RWPE2 (cell line): ENCODE measurements around the gene SH3BP1.
A peak's percentile ranks its signal among the peaks of the same experiment; 100 is the strongest.
"Not testable (repeated sequence)": the region's sequence is repeated elsewhere in the genome, so short reads cannot be mapped to it uniquely, and the experiment has no call there.

Experiments
- ATAC-seq: fragments of 200-7000 bp; cut with Tn5 transposase; 3 replicates; pipeline ENCODE4 v1.9.1; 2021; ENCODE audit warnings: low read depth
- DNase-seq: peaks from one replicate; pipeline ENCODE4 v3.0.0-alpha.2; 2020; ENCODE audit warnings: low spot score
- H3K27ac ChIP-seq: fragments of 450-650 bp; 2 replicates; pipeline ENCODE4 v1.5.1; 2017; ENCODE audit warnings: mild to moderate bottlenecking; ENCODE audit not compliant: poor library complexity, severe bottlenecking
- H3K27me3 ChIP-seq: fragments of 250-450 bp; sonication (Bioruptor Pico); 2 replicates; pipeline ENCODE4 v1.5.1; 2021; ENCODE audit warnings: mild to moderate bottlenecking, moderate library complexity; ENCODE audit not compliant: insufficient read depth, poor library complexity, severe bottlenecking
- H3K36me3 ChIP-seq: fragments of 250-450 bp; sonication (Bioruptor Pico); 2 replicates; pipeline ENCODE4 v1.5.1; 2020; ENCODE audit warnings: low read depth, mild to moderate bottlenecking, moderate library complexity
- H3K4me1 ChIP-seq: fragments of 250-450 bp; sonication (Bioruptor Pico); 2 replicates; pipeline ENCODE4 v1.5.1; 2021; ENCODE audit warnings: mild to moderate bottlenecking, moderate library complexity; ENCODE audit not compliant: insufficient read depth, poor library complexity, severe bottlenecking
- H3K4me3 ChIP-seq: fragments of 250-450 bp; sonication (Bioruptor Pico); 2 replicates; pipeline ENCODE4 v1.5.1; 2021; ENCODE audit warnings: mild to moderate bottlenecking, moderate library complexity; ENCODE audit not compliant: severe bottlenecking
- H3K9me3 ChIP-seq: fragments of 250-450 bp; sonication (Bioruptor Pico); 2 replicates; pipeline ENCODE4 v1.5.1; 2021; ENCODE audit warnings: mild to moderate bottlenecking, moderate library complexity; ENCODE audit not compliant: severe bottlenecking
- TF ChIP-seq, protein P1 (sequence below): fragments of 450-650 bp; IDR thresholded peaks from one replicate; pipeline ENCODE4 v1.5.1; 2017; ENCODE audit warnings: mild to moderate bottlenecking, moderate library complexity; ENCODE audit not compliant: poor library complexity, severe bottlenecking

The SH3BP1 gene, protein sequence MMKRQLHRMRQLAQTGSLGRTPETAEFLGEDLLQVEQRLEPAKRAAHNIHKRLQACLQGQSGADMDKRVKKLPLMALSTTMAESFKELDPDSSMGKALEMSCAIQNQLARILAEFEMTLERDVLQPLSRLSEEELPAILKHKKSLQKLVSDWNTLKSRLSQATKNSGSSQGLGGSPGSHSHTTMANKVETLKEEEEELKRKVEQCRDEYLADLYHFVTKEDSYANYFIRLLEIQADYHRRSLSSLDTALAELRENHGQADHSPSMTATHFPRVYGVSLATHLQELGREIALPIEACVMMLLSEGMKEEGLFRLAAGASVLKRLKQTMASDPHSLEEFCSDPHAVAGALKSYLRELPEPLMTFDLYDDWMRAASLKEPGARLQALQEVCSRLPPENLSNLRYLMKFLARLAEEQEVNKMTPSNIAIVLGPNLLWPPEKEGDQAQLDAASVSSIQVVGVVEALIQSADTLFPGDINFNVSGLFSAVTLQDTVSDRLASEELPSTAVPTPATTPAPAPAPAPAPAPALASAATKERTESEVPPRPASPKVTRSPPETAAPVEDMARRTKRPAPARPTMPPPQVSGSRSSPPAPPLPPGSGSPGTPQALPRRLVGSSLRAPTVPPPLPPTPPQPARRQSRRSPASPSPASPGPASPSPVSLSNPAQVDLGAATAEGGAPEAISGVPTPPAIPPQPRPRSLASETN

DNA sequence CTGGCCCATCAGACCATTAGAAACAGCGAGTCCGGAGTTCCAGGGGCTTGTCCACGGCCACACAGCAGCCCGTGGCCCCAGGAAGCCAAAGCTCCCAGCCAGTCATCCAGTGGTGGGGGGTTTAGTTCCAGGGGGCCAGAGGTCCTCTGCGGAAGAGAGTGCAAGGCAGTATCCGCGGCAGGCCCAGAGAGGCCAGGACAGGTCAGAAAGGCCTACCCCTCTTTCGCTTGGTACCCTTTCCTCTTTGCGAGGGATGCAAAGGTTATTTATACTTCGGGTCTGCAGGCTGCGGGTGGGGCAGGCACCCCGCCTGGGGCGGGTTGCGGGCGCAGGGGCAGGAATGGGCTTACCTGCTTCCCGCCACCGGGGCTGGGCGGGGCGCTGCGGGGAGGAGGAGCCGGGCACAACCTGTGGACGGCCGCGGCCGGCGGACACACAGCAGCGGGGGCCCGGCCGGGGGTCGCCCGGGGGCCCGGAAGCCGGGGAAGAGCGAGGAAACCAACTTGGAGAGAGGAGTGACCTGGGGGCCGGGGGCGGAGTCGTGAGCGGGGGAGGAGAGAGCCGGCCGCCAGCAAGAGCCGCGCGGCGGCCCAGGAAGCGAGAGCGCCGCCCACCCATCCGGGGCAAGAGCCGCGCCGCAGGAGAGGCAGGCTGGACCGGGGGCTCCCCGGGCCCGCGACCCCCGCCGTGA, at the start of gene SH3BP1:
TSS of gene SH3BP1 (plus strand) at position 600 of the 691 bp plus-strand sequence. CDS start 119 bp downstream, outside the sequence.
- ATAC-seq (peak; percentile 38), DNase-seq (peak; percentile 68)
- no peaks in the 10 kb centered on the region for H3K27me3 ChIP-seq
- no peaks in the 10 kb centered on the region for H3K9me3 ChIP-seq
- H3K27ac ChIP-seq: peak within 1 kb of the TSS; percentile 79
- H3K4me3 ChIP-seq: peak within 1 kb of the TSS; percentile 42
- TF ChIP-seq, protein P1, sequence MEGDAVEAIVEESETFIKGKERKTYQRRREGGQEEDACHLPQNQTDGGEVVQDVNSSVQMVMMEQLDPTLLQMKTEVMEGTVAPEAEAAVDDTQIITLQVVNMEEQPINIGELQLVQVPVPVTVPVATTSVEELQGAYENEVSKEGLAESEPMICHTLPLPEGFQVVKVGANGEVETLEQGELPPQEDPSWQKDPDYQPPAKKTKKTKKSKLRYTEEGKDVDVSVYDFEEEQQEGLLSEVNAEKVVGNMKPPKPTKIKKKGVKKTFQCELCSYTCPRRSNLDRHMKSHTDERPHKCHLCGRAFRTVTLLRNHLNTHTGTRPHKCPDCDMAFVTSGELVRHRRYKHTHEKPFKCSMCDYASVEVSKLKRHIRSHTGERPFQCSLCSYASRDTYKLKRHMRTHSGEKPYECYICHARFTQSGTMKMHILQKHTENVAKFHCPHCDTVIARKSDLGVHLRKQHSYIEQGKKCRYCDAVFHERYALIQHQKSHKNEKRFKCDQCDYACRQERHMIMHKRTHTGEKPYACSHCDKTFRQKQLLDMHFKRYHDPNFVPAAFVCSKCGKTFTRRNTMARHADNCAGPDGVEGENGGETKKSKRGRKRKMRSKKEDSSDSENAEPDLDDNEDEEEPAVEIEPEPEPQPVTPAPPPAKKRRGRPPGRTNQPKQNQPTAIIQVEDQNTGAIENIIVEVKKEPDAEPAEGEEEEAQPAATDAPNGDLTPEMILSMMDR: no peak
- peaks cover 31% of the 10 kb centered on the region for H3K36me3 ChIP-seq
- H3K4me1 ChIP-seq: peaks cover 8% of the 10 kb centered on the region

DNA sequence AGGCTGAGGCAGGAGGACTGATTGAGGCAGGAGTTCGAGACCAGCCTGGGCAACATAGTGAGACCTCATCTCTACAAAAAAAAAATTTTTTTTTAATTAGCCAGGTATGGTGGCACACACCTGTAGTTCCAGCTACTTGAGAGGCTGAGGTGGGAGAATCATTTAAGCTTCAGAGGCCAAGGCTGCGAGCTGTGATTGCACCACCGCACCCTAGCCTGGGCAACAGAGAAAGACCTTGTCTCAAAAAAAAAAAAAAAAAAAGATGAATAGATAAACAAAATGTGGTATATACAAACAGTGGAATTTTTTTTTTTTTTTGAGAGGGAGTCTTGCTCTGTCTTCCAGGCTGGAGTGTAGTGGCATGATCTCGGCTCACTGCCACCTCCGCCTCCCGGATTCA, 48.4 kb upstream of the SH3BP1 start:
- not testable (repeated sequence) for DNase-seq, H3K4me1 ChIP-seq, H3K9me3 ChIP-seq, ATAC-seq, H3K4me3 ChIP-seq, H3K27me3 ChIP-seq, H3K27ac ChIP-seq, H3K36me3 ChIP-seq

DNA sequence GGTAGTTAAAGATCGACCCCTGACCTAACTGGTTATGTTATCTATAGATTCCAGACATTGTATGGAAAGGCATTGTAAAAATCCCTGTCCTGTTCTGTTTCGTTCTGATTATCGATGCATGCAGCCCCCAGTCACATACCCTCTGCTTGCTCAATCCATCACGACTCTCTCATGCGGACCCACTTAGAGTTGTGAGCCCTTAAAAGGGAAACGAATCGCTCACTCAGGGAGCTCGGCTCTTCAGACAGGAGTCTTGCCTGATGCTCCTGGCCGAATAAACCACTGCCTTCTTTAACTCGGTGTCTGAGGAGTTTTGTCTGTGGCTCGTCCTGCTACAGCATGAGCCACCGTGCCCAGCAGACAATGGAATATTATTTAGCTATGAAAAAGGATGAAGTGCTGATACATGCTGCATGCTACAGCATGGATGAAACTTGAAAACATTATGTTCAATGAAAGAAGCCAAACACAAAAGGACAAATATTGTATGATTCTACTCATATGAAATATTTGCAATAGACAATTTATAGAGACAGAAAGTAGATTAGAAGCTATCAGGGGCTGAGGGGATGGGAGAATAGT, 47.6 kb upstream of the SH3BP1 start:
- ATAC-seq: no peak
- Histone ChIP-seq H3K27me3 (no peaks in the 10 kb centered on the region), H3K27ac (no peak overlapping the region), H3K36me3 (no peaks in the 10 kb centered on the region), H3K4me1 (no peaks in the 10 kb centered on the region), H3K9me3 (no peaks in the 10 kb centered on the region), H3K4me3 (no peak overlapping the region)
- no peak for DNase-seq
- TF ChIP-seq, protein P1: no peak

DNA sequence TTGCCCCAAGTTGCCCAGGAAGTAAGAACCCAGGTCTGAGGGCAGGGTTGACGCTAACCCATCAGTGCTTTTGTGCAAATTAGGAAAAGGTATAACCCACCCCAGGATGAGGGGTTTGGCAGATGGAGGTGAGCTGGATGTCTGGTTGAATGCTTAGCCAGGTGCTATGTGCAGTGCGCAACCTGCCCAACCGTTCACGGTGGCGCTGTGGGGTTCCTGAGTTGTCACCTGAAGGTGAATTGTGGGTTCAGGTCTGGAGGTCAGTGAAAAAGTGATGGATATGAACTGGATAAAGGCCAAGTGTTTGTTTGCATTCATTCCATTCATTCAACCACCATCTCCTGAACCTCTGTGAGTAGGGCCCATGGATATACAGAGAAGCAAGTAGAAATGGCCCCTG, 45.2 kb upstream of the SH3BP1 start:
- Histone ChIP-seq H3K9me3 (no peaks in the 10 kb centered on the region), H3K27me3 (no peaks in the 10 kb centered on the region), H3K4me3 (no peak overlapping the region), H3K4me1 (no peaks in the 10 kb centered on the region), H3K27ac (no peak overlapping the region), H3K36me3 (no peaks in the 10 kb centered on the region)
- no peak for ATAC-seq
- TF ChIP-seq, protein P1: no peak
- DNase-seq: no peak

DNA sequence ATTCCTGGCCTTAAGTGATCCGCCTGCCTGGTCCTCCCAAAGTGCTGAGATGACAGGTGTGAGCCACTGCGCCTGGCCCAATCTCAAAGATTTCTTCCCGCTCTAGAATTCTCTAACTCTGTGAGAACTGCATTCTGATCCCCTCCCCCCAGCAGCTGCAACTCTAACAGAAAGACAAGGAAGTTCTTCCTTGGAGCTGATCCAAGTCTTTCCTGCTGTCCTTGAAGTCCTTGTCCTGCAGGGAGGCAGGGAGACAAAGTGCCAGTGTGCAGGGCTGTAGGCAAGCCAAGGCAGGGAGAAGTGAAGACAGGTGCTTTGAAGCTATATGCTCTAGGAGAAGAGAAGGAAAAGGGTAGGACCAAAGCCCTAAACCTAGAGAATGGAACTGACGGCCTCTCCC, 40.3 kb upstream of the SH3BP1 start:
- Histone ChIP-seq H3K27me3 (no peaks in the 10 kb centered on the region), H3K4me1 (peaks cover 8% of the 10 kb centered on the region), H3K36me3 (no peaks in the 10 kb centered on the region), H3K27ac (no peak overlapping the region), H3K4me3 (no peak overlapping the region), H3K9me3 (no peaks in the 10 kb centered on the region)
- ATAC-seq: no peak
- no peak for DNase-seq
- TF ChIP-seq, protein P1: no peak
